SK-N-SH (cell line): ENCODE measurements around the gene COL23A1. TPM values are rescaled to one million over a fixed set of nuclear protein-coding genes. Genes with fewer than 3 reads are reported as not detected.

Source experiments
- CTCF ChIA-PET: fragments of 300-600, 350-600 bp; formaldehyde crosslinking; extraction: SDS; loops from one replicate; lab custom pipeline; 2021; lab: Yijun Ruan, JAX
- POLR2A ChIA-PET: fragments of 350-600 bp; sonication (Branson Sonifier 250); formaldehyde crosslinking; extraction: SDS; loops from one replicate; lab custom pipeline; 2020; ENCODE audit warnings: antibody characterized with exemption, inconsistent platforms; lab: Yijun Ruan, JAX
- DNase-seq: peaks from one replicate; pipeline ENCODE4 v3.0.0; 2012
- H2AFZ ChIP-seq: fragments of 200-600 bp; sonication (generic); 2 replicates; pipeline ENCODE4 v1.8.1; 2016; ENCODE audit warnings: antibody characterized with exemption, mild to moderate bottlenecking, low read depth
- H3F3A ChIP-seq: fragments of 200-600 bp; sonication (generic); replicated peaks from 2 replicates; pipeline ENCODE3; 2016; ENCODE audit warnings: antibody characterized with exemption, mild to moderate bottlenecking; ENCODE audit not compliant: insufficient read depth
- H3K27ac ChIP-seq, 2 experiments: fragments of 200-500 bp in 1 of 2; fragments of 200-600 bp in 1 of 2; sonication (Bioruptor generic) in 1 of 2; sonication (generic), shearing (Covaris generic) in 1 of 2; 2 replicates each; pipeline versions ENCODE4 v1.5.1 to v1.6.1; 2014 to 2016; ENCODE audit warnings: low read depth in 2 of 2, inconsistent platforms in 1 of 2, low read length in 1 of 2, mild to moderate bottlenecking in 1 of 2, mixed read lengths in 1 of 2
- H3K27me3 ChIP-seq: fragments of 200-600 bp; sonication (generic), shearing (Covaris generic); 2 replicates; pipeline ENCODE4 v1.6.1; 2016; ENCODE audit warnings: mixed run types; ENCODE audit not compliant: insufficient read depth
- H3K36me3 ChIP-seq, 2 experiments: fragments of 200-500 bp in 1 of 2; fragments of 200-600 bp in 1 of 2; sonication (Bioruptor generic) in 1 of 2; sonication (generic) in 1 of 2; replicated peaks in 1 of 2; 2 replicates each; pipeline versions ENCODE3 to v1.5.1; 2014 to 2016; ENCODE audit warnings: low read length in 1 of 2, mild to moderate bottlenecking in 1 of 2; ENCODE audit not compliant: insufficient read depth in 2 of 2, control insufficient read depth in 1 of 2
- H3K4me1 ChIP-seq, 2 experiments: fragments of 200-500 bp in 1 of 2; fragments of 200-600 bp in 1 of 2; sonication (Bioruptor generic) in 1 of 2; sonication (generic), shearing (Covaris generic) in 1 of 2; 2 replicates each; pipeline versions ENCODE4 v1.5.1 to v1.6.1; 2014 to 2016; ENCODE audit warnings: low read depth in 1 of 2, low read length in 1 of 2, mixed run types in 1 of 2; ENCODE audit not compliant: insufficient read depth in 2 of 2, control insufficient read depth in 1 of 2
- H3K4me2 ChIP-seq: fragments of 200-600 bp; sonication (generic), shearing (Covaris generic); 2 replicates; pipeline ENCODE4 v1.6.1; 2017; ENCODE audit warnings: mixed run types
- H3K4me3 ChIP-seq, 2 experiments: fragments of 200-500 bp in 1 of 2; fragments of 200-600 bp in 1 of 2; sonication (Bioruptor generic) in 1 of 2; sonication (generic), shearing (Covaris generic) in 1 of 2; 2 replicates each; pipeline versions ENCODE4 v1.5.1 to v1.8.1; 2014 to 2016; ENCODE audit warnings: low read depth in 2 of 2, inconsistent platforms in 1 of 2, low read length in 1 of 2, mild to moderate bottlenecking in 1 of 2, mixed read lengths in 1 of 2, moderate library complexity in 1 of 2
- H3K79me2 ChIP-seq: fragments of 200-600 bp; sonication (generic); 2 replicates; pipeline ENCODE4 v1.8.1; 2017; ENCODE audit warnings: mild to moderate bottlenecking; ENCODE audit not compliant: insufficient read depth
- H3K9ac ChIP-seq: fragments of 200-600 bp; sonication (generic); 2 replicates; pipeline ENCODE4 v1.6.1; 2017; ENCODE audit warnings: mixed run types
- H3K9me2 ChIP-seq: fragments of 200-600 bp; sonication (generic); 2 replicates; pipeline ENCODE4 v1.6.1; 2017; ENCODE audit warnings: mixed run types
- H3K9me3 ChIP-seq: fragments of 200-600 bp; sonication (generic); 2 replicates; pipeline ENCODE4 v1.6.1; 2017; ENCODE audit warnings: mixed run types, mild to moderate bottlenecking, moderate library complexity
- H4K20me1 ChIP-seq: fragments of 200-600 bp; sonication (generic); 2 replicates; pipeline ENCODE4 v1.6.1; 2017; ENCODE audit warnings: mild to moderate bottlenecking, mixed run types; ENCODE audit not compliant: insufficient read depth
- CHD2 ChIP-seq: fragments of 150-350 bp; IDR thresholded peaks from 2 replicates; pipeline ENCODE4 v1.6.1; 2018; ENCODE audit warnings: low read length; ENCODE audit not compliant: partially characterized antibody
- EZH2phosphoT487 ChIP-seq: fragments of 200-600 bp; sonication (generic); IDR thresholded peaks from 2 replicates; pipeline ENCODE4 v1.6.1; 2017; ENCODE audit warnings: low read depth, mixed run types, mild to moderate bottlenecking, antibody characterized with exemption, moderate library complexity, borderline replicate concordance
- GABPA ChIP-seq: IDR thresholded peaks from 2 replicates; pipeline ENCODE4 v1.4.0; 2012; ENCODE audit warnings: low read depth, mild to moderate bottlenecking
- GATA2 ChIP-seq: sonication (generic); formaldehyde crosslinking; IDR thresholded peaks from 2 replicates; pipeline ENCODE4 v1.5.0; 2020; ENCODE audit warnings: mild to moderate bottlenecking, missing genetic modification reagents
- JUND ChIP-seq: IDR thresholded peaks from 2 replicates; pipeline ENCODE4 v1.4.0; 2012
- MAX ChIP-seq: IDR thresholded peaks from 2 replicates; pipeline ENCODE4 v1.4.0; 2012; ENCODE audit warnings: low read depth
- MXI1 ChIP-seq: IDR thresholded peaks from 2 replicates; pipeline ENCODE4 v1.6.1; 2012; ENCODE audit warnings: mild to moderate bottlenecking, low read depth, low read length, improper control_type of control experiment
- NRF1 ChIP-seq: IDR thresholded peaks from 2 replicates; pipeline ENCODE4 v1.6.1; 2012; ENCODE audit warnings: low read depth, mild to moderate bottlenecking, low read length
- POLR2AphosphoS5 ChIP-seq: IDR thresholded peaks from 2 replicates; pipeline ENCODE4 v1.6.1; 2012; ENCODE audit warnings: low read depth, low read length
- RCOR1 ChIP-seq: fragments of 150-350 bp; IDR thresholded peaks from 2 replicates; pipeline ENCODE4 v1.6.1; 2017; ENCODE audit warnings: antibody characterized with exemption, low read length
- REST ChIP-seq: IDR thresholded peaks from 2 replicates; pipeline ENCODE4 v1.6.1; 2012; ENCODE audit warnings: mild to moderate bottlenecking, low read depth, low read length, moderate library complexity
- RFX5 ChIP-seq: IDR thresholded peaks from 2 replicates; pipeline ENCODE4 v1.6.1; 2012; ENCODE audit warnings: mild to moderate bottlenecking, improper control_type of control experiment, low read length
- RXRA ChIP-seq: IDR thresholded peaks from 2 replicates; pipeline ENCODE4 v1.4.0; 2012; ENCODE audit warnings: low read depth, mild to moderate bottlenecking, borderline replicate concordance
- SIN3A ChIP-seq: IDR thresholded peaks from 2 replicates; pipeline ENCODE4 v1.6.1; 2012; ENCODE audit warnings: low read depth, mild to moderate bottlenecking, low read length, moderate library complexity, borderline replicate concordance
- TCF12 ChIP-seq: IDR thresholded peaks from 2 replicates; pipeline ENCODE4 v1.4.0; 2012
- TEAD4 ChIP-seq: IDR thresholded peaks from 2 replicates; pipeline ENCODE4 v1.4.0; 2012; ENCODE audit warnings: mild to moderate bottlenecking, borderline replicate concordance; ENCODE audit not compliant: insufficient read depth
- USF2 ChIP-seq: fragments of 150-350 bp; IDR thresholded peaks from 2 replicates; pipeline ENCODE4 v1.6.1; 2017; ENCODE audit warnings: antibody characterized with exemption, low read length, low read depth, borderline replicate concordance
- YY1 ChIP-seq: IDR thresholded peaks from 2 replicates; pipeline ENCODE4 v1.4.0; 2012; ENCODE audit warnings: low read depth, mild to moderate bottlenecking
- ZBTB33 ChIP-seq: IDR thresholded peaks from 2 replicates; pipeline ENCODE4 v1.4.0; 2012; ENCODE audit warnings: low read depth, borderline replicate concordance
- WGBS: methylation state at CpG from one replicate; pipeline ENCODE4 v1.1.6; 2017; ENCODE audit warnings: low lambda C conversion rate; 5-methylcytosine and 5-hydroxymethylcytosine counted together
- polyA plus RNA-seq, 3 experiments: library from polyadenylated mRNA; depleted of rRNA; stranded (reverse); fragments of >200 nt; gene quantifications; 2 replicates each; pipeline ENCODE4 v1.2.3, GENCODE V29; 2012

COL23A1 gene
- polyA plus RNA-seq, 1 of the 3 experiments (the other 2 are of a cell fraction): 0.10 TPM

GRCh38 chr5:178411083-178411482, 179.1 kb downstream of the COL23A1 start (continued):
- TF ChIP-seq SIN3A (no peak), REST (no peak), GATA2 (CRISPR knock-in tag) (no peak), MAX (no peak)
- TF ChIP-seq, all 33 proteins: peak for 0

GRCh38 chr5:178407646-178408045, 182.5 kb downstream of the COL23A1 start:
- Histone ChIP-seq H3K79me2 (no peaks in the 10 kb centered on the region), H3K9me2 (no peaks in the 10 kb centered on the region), H3K4me2 (no peak overlapping the region), H3K9me3 (no peaks in the 10 kb centered on the region), H3K27me3 (no peaks in the 10 kb centered on the region), H3F3A (no peaks in the 10 kb centered on the region), H2AFZ (no peak overlapping the region), H3K36me3 (no peaks in the 10 kb centered on the region), H3K9ac (no peak overlapping the region), H3K27ac (no peak overlapping the region), H3K4me3 (no peak overlapping the region), H4K20me1 (no peaks in the 10 kb centered on the region), H3K4me1 (peaks cover 0 to 2% of the 10 kb centered on the region in 2 experiments; a peak in 1 of 4 replicates)
- no peak for DNase-seq
- CTCF ChIA-PET: interaction anchor here (1.3 kb wide), 1 partner anchor 18 kb away, joined by 3 read pairs; no protein-coding TSS in a partner anchor
- TF ChIP-seq RFX5 (no peak), MAX (no peak), YY1 (no peak), MXI1 (no peak), EZH2phosphoT487 (no peak), ZBTB33 (no peak), USF2 (no peak), GATA2 (CRISPR knock-in tag) (no peak), SIN3A (no peak), CHD2 (no peak), RCOR1 (no peak), NRF1 (no peak), JUND (no peak), TEAD4 (no peak), RXRA (no peak), GABPA (no peak), TCF12 (no peak), POLR2AphosphoS5 (no peak)
- 25% methylated on average over 2 of the region's 2 CpGs for WGBS
- POLR2A ChIA-PET: no interaction called here
